Lung (tissue), 12 donors: ENCODE measurements around the gene NDUFB11. TPM values are rescaled to one million over a fixed set of nuclear protein-coding genes. Genes with fewer than 3 reads are reported as not detected.

Experiments
- ATAC-seq: fragments of 200-7000 bp; cut with Tn5 transposase; one replicate; pipeline ENCODE4 v1.9.1; 2020; ENCODE audit warnings: moderate number of reproducible peaks; ENCODE audit not compliant: insufficient read depth, low FRiP score
- DNase-seq, 3 donors: peaks; one replicate each; pipeline ENCODE4 v3.0.0-alpha.2; 2013 to 2017
- H3K27ac ChIP-seq, 2 donors: one replicate each; pipeline ENCODE4 v1.5.1; 2013; ENCODE audit warnings: mild to moderate bottlenecking in 2 of 2, moderate library complexity in 2 of 2, control low read depth in 1 of 2, inconsistent platforms in 1 of 2, low read depth in 1 of 2, low read length in 1 of 2
- H3K27me3 ChIP-seq, 3 donors: one replicate each; pipeline ENCODE4 v1.5.1; 2013; ENCODE audit warnings: low read length in 2 of 3; ENCODE audit not compliant: control insufficient read depth in 3 of 3, insufficient read depth in 3 of 3
- H3K36me3 ChIP-seq, 4 donors: one replicate each; pipeline ENCODE4 v1.5.1; 2013; ENCODE audit warnings: low read length in 4 of 4, mild to moderate bottlenecking in 1 of 4, moderate library complexity in 1 of 4; ENCODE audit not compliant: control insufficient read depth in 4 of 4, insufficient read depth in 4 of 4
- H3K4me1 ChIP-seq, 5 donors: one replicate each; pipeline ENCODE4 v1.5.1; 2013; ENCODE audit warnings: low read length in 5 of 5, mild to moderate bottlenecking in 2 of 5, moderate library complexity in 1 of 5; ENCODE audit not compliant: control insufficient read depth in 5 of 5, insufficient read depth in 5 of 5
- H3K4me3 ChIP-seq: one replicate; pipeline ENCODE4 v1.5.1; 2013; ENCODE audit warnings: mild to moderate bottlenecking, control low read depth, moderate library complexity
- H3K9ac ChIP-seq, 2 donors: one replicate each; pipeline ENCODE4 v1.5.1; 2013; ENCODE audit warnings: low read length in 2 of 2, control low read depth in 1 of 2; ENCODE audit not compliant: insufficient read depth in 1 of 2
- H3K9me3 ChIP-seq, 4 donors: one replicate each; pipeline ENCODE4 v1.5.1; 2013; ENCODE audit warnings: low read length in 3 of 4, mild to moderate bottlenecking in 1 of 4, moderate library complexity in 1 of 4; ENCODE audit not compliant: control insufficient read depth in 4 of 4, insufficient read depth in 3 of 4
- CTCF ChIP-seq: IDR thresholded peaks from 2 replicates; pipeline ENCODE4 v1.5.1; 2012; ENCODE audit warnings: mild to moderate bottlenecking; ENCODE audit errors: control extremely low read depth, extremely low read depth
- WGBS, 2 donors: extraction: QIAGEN DNeasy Blood & Tissue Kit; methylation state at CpG; one replicate each; pipeline ENCODE4 v1.1.7; 2013; 5-methylcytosine and 5-hydroxymethylcytosine counted together
- polyA plus RNA-seq, 2 donors: library from polyadenylated mRNA; stranded (reverse); fragments of 200-250 nt; gene quantifications; one replicate each; pipeline ENCODE4 v1.2.1, GENCODE V29; 2013
- total RNA-seq, 2 donors: library from RNA; depleted of rRNA in 1 of 2; stranded (reverse); fragments of >200 nt in 1 of 2; gene quantifications; one replicate each; pipeline ENCODE4 v1.2.1, GENCODE V29; 2014 to 2021
- donor health status: control.
- donor health status: control.
- donor health status: Bipolar disorder and iron deficiency.
- donor health status: healthy.
- donor health status: DM: yes; HTN: yes; CAD: no.

The NDUFB11 gene
- total and polyA plus RNA-seq, 4 donors: 69.7 to 96.0 (median 76.0) TPM

DNA sequence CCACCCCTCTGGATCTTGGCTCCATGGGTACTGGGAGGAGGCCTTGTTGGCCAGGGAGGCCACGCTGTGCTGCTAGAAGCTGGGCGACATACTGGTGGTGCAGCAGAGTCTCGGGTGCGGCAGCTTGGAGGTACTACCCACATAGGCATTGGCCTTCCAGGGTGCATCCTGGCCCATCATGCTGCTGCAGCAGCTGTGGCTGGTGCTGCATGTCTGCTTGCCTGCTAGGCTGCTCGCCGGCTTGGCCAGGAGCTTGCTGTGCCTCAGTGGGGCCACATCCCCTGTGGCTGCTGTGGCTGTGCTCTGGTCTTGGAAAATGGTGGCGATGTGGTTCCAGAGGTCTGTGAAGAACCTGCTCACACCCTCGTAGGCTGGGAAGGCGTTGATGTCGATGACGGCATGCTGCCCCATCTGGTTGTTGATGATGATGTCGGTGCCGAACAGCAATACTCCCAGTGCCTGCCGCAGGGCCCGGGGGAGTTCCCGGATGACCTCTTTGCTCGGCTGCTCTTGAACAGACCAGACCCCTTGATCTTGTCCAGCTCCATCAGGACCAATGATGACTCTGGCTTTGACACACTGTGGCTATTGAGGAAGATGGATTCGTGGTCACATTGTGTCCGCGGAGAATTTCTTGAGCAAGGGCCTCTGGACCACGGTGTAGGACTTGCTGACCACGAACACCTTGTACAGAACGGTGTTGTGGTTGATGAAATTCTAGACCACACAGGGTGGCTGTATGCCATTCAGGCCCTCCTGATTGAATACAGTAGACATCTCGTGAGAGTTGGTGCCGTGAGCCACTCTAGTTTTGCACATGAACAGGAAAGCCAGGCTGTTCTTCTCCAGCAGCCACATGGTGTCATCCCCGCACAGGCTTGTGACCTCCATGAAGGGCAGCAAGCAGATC, 12.4 kb upstream of the NDUFB11 start:
- Histone ChIP-seq H3K27me3 (peaks cover 0 to 4% (median 2%) of the 10 kb centered on the region in 3 donors), H3K9ac (no peak overlapping the region), H3K4me1 (no peaks in the 10 kb centered on the region), H3K36me3 (peaks cover 0 to 4% (median 2%) of the 10 kb centered on the region in 4 donors), H3K4me3 (no peak overlapping the region), H3K9me3 (peaks cover 0 to 6% (median 0%) of the 10 kb centered on the region in 4 donors), H3K27ac (no peak overlapping the region)
- DNase-seq (no peak), ATAC-seq (no peak)
- WGBS, 2 donors: 86 to 90% methylated on average over 23 to 26 of the region's 26 CpGs
- TF ChIP-seq CTCF: no peak

DNA sequence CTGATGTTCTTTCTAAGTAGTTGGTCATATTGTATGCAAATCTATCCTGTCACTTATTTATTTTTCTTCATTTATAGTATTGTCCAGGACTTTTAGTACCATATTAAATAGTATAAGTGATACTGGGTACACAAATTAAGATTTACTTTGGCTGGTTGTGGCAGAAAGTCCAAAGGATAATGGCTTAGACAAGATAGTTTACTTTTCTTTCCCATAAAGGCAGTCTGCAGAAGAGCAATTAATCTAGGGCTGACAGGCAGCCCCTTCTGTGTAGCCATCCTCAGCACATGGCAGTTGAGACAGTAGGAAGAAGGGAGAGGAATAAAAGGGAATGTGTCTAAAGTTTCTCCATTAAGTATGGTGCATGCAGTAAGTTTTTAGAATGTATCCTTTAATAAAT, 6.9 kb upstream of the NDUFB11 start:
- H3K4me1 ChIP-seq: peaks cover 0 to 4% (median 0%) of the 10 kb centered on the region in 5 donors
- ATAC-seq (no peak), DNase-seq (no peak)
- H3K36me3 ChIP-seq: peaks cover 0 to 5% (median 3%) of the 10 kb centered on the region in 4 donors
- no peak overlapping the region for H3K27ac ChIP-seq
- H3K9me3 ChIP-seq: peaks cover 0 to under 1% (median 0%) of the 10 kb centered on the region in 4 donors
- no peak for TF ChIP-seq CTCF
- no peak overlapping the region for H3K4me3 ChIP-seq
- H3K27me3 ChIP-seq: peaks cover 0 to 7% (median 0%) of the 10 kb centered on the region in 3 donors
- no peak overlapping the region for H3K9ac ChIP-seq

DNA sequence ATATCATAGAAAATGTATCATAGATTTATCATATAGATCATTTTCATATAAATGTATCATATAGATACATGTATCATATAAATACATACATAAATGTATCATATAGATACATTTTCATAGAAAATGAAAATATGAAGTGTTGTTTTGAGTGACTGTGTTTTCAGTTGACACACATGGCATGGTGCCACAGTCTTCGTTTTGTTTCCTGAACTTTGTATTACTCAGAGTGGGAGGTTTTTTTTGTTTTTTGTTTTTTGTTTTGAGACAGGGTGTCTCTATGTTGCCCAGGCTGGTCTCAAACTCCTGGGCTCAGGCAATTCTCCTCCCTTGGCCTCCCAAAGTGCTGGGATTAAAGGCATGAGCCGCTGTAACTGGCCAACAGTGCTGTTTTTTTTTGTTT, 4.4 kb upstream of the NDUFB11 start:
- TF ChIP-seq CTCF: no peak
- Histone ChIP-seq H3K9ac (no peak overlapping the region), H3K4me3 (no peak overlapping the region), H3K4me1 (peaks cover 0 to 6% (median 0%) of the 10 kb centered on the region in 5 donors), H3K27ac (no peak overlapping the region), H3K27me3 (peaks cover 0 to 3% (median 0%) of the 10 kb centered on the region in 3 donors), H3K36me3 (peaks cover 0 to 4% (median 2%) of the 10 kb centered on the region in 4 donors), H3K9me3 (no peaks in the 10 kb centered on the region)
- no peak for ATAC-seq
- DNase-seq: no peak
- 58 to 77% methylated on average over 2 of the region's 2 CpGs for WGBS, 2 donors
